H1 (cell line): Measurements from ENCODE around the gene ZNF660. TPM values are rescaled to one million over a fixed set of nuclear protein-coding genes. Genes with fewer than 3 reads are reported as not detected.

Experiments used
- BRCA1 ChIP-seq: IDR thresholded peaks from 2 replicates; pipeline ENCODE4 v1.6.1; 2012; ENCODE audit warnings: low read depth, low read length, improper control_type of control experiment
- KDM4A ChIP-seq: IDR thresholded peaks from one replicate; pipeline ENCODE4 v1.7.1; 2012; ENCODE audit warnings: low read depth, mild to moderate bottlenecking, moderate library complexity, low read length, inconsistent platforms; ENCODE audit not compliant: severe bottlenecking
- SAP30 ChIP-seq: fragments of 300-600 bp; sonication (generic); IDR thresholded peaks from 2 replicates; pipeline ENCODE4 v1.7.1; 2012; ENCODE audit warnings: low read length, moderate library complexity, mild to moderate bottlenecking, inconsistent platforms; ENCODE audit not compliant: insufficient read depth, insufficient replicate concordance
- SP4 ChIP-seq: IDR thresholded peaks from 2 replicates; pipeline ENCODE4 v1.6.1; 2012; ENCODE audit warnings: low read length, inconsistent platforms
- polyA plus RNA-seq, 7 experiments: library from polyadenylated mRNA; depleted of rRNA in 3 of 7; stranded (reverse) in 5 of 7; unstranded in 2 of 7; fragments of >200 nt in 5 of 7; fragments of 200-250 nt in 2 of 7; gene quantifications; 1 replicate in 5 of 7; 2 replicates in 1 of 7; 4 replicates in 1 of 7; pipeline versions ENCODE4 v1.2.1 to v1.2.3, GENCODE V29; 2011 to 2013; ENCODE audit warnings: missing spikeins in 2 of 7, mixed read lengths in 2 of 7
- total RNA-seq: library from RNA; stranded (reverse); fragmentation: NEBNext Ultra II Directional; extraction: Animal tissue kit (Norgen Biotek cat#: 25700); gene quantifications from 2 replicates; pipeline ENCODE4 v1.2.1, GENCODE V29; 2021
- TF ChIP-seq, protein P1 (sequence below): IDR thresholded peaks from 2 replicates; pipeline ENCODE4 v1.6.1; 2012; ENCODE audit warnings: inconsistent platforms

ZNF660 gene
- total and polyA plus RNA-seq, 2 of the 8 experiments (the other 6 are each of a cell fraction or from before 2014, with no cell fraction given): 3.1 to 13.0 TPM

DNA sequence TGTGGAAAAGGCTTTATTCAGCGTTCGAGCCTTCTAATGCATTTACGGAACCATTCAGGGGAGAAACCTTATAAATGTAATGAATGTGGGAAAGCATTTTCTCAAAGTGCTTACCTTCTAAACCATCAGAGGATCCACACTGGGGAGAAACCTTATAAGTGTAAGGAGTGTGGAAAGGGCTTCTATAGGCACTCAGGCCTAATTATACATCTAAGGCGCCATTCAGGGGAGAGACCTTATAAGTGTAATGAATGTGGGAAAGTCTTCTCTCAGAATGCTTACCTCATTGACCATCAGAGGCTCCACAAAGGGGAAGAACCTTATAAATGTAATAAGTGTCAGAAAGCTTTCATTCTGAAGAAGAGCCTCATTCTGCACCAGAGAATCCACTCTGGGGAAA is 57.6 kb downstream of the ZNF660 start (continued):
- TF ChIP-seq, protein P1, sequence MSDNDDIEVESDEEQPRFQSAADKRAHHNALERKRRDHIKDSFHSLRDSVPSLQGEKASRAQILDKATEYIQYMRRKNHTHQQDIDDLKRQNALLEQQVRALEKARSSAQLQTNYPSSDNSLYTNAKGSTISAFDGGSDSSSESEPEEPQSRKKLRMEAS: no peak
- TF ChIP-seq KDM4A (no peak), BRCA1 (no peak), SP4 (no peak), SAP30 (no peak)
